HG03521 (cell line): ENCODE measurements around the gene ADGRB3.

Experiments used
- ATAC-seq: cut with Tn5 transposase; IDR thresholded peaks from one replicate; pipeline ENCODE4 v1.9.1; 2021; ENCODE audit warnings: mild to moderate bottlenecking, moderate library complexity; ENCODE audit not compliant: unreplicated experiment

The ADGRB3 gene

DNA sequence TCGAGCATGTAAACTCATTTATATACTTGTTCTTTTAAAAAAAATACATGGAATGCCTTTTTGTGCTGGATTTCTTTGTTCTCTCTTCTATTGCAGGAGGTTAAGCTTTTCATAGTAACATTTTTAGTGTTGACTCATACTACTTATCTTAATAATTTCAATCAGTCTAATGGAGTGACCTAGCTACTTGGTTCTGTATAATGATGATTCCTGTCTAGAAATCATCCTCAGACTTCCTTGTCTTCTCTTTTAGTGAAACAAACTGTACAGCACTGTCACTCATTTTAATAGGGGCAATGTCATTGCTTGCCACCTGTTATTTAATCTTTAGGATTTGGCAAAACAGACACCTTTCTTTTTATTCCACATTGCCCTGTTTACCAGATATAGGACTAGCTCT is 62.3 kb downstream of the ADGRB3 start:
- ATAC-seq = no peak

DNA sequence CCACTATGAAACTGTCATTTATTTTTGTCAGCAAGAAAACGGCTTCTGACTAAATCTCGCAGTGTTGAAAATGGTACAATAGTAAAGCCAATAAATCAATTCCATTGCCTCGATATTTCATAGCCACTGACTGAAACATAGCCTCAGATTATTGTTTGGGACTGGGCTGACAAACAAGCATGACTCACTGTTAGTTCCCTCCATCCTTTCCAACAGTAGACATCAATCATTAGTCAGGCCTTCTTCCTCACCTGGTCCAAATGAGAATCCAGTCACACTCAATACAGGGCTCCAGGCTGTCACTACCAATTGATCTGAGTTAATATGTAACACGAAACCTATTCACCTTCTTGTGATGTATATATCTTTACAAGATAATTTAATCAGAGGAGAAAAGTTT is 66.1 kb downstream of the ADGRB3 start:
- ATAC-seq = no peak

DNA sequence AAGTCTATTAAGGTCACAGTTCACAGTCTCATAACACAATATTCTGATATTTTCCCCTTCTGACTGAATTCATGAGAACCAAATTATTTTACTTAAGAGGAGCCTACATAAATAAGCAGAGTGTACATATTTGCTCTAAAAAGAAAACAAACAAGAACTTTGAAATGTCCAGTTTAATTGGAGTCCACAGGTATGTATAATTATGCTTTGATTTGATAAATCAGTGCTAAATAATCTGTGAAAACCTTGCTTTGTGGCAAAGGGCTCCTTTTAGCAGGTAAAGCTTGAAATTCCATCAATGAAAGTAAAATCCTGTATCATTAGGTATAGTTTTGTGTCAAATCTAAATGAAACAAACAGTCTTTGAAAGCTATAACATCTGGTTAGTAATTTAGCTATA is 69.4 kb downstream of the ADGRB3 start:
- ATAC-seq = no peak

DNA sequence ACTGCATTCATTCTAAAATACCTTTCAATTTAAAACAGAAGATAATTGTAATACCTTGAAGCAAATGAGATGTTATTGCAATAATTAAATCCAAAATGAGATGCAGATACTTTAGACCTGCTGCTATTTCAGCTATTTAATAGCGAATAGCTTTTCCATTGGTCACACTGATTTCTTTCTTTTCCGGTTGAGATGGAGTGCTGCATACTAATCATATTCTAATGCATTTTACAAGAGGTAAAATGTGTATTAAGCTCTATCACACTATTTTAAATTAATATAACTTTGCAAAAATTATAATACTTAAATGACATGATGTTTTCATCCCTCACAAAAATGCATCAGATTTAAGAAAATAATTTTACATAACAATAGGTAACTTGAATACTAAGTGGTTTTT is 74.0 kb downstream of the ADGRB3 start:
- no peak for ATAC-seq

DNA sequence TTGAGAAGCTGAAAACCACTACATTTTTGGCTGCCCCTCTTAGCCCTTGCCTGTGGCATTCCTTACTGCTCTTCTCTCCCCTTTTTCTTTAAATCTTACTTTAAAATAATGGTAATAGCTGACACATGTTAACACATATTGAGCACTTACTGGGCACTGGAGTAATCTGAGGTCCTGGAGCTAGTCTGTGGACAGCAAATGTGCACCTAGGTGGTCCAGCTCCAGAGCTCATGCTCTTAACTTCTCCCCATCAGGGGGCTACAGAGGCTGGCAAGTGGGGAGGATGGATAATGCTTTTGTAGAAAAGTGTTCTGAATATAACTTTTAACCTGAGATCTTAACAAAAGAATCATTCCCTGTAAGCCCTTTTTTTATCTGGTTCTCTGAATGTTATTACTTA is 74.8 kb downstream of the ADGRB3 start:
- no peak for ATAC-seq

DNA sequence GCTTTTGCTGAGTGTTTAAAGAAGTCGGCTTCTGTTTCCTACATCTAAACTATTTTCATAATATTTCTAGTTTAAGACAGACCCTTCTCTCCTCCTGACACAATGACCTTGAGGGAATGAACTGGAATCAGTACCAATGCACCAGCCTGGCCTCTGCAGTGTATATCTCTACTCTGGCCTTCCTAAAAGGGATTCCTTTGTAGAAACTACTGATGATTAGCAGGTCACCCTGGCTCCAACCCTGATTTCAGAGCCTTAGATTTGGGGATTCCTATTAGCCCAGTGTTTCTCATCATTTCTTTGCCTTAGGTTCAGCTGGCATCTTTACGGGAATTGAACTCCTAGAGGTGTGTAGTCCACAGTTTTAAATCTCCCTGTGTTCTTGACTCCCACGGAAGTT is 75.4 kb downstream of the ADGRB3 start:
- ATAC-seq = no peak

DNA sequence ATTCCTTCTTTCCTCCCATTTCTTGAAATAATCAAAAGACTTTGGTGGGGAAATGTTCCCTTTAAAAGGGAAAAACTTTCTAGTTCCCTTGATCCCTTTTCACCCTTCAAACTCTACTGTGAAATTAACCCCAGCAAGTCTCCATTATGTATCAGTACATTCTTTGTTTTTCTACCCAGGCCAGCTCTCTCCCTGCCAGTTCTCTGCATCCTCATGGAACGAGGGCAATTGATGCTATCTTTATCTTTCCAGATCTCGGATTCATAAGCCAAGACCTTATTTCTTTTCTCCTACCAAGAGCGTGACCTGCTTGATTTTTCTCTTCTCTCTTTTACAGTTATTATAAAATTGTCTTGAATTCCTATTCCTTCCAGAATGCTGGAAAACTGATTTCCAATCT is 75.8 kb downstream of the ADGRB3 start:
- ATAC-seq = no peak

DNA sequence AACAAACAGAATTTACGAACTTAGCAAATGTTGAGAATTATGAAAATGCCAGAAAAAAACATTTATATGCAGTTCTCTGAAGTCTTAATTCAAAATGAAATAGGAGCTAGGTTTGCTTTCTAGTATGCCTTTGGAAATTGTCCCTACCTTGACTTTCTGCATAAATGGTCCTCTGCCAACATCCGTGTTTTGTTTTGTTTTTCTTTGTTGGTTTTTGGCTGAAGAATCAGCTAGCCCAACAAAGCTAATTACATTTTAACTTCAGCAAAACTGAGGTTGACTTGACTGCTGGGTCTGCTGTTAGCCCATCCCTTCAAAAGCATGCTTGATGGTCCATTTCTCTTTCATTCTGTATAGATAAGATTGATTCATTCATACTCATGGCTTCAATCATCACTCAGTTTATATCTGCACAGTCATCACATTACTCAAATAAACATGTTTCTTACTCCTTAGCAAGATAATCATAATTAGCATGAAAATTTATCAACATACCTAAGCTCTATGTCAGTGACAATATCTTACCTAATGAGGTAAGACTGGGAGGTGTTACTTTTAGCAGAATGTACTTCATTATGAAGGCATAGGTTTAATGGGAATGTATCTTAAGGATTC is 76.4 kb downstream of the ADGRB3 start:
- ATAC-seq = no peak

DNA sequence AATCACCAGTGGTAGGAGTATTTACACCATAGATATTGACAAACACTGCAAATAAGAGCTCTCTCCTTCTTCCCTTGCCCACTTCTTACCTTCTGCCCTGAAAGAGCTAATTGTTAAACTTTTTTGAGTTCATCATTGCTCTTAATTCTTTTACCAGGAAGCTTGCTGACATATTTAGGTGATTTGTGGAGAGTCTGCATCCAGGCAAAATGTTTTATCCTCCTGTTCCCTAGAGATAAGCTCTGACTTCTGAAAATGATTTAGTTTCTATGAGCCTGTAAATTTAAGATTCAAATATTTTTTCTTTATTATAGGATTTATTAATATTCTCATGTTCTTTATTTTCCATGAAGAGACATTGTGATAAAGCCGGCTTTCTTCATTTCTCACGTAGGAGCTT is 81.5 kb downstream of the ADGRB3 start:
- no peak for ATAC-seq

DNA sequence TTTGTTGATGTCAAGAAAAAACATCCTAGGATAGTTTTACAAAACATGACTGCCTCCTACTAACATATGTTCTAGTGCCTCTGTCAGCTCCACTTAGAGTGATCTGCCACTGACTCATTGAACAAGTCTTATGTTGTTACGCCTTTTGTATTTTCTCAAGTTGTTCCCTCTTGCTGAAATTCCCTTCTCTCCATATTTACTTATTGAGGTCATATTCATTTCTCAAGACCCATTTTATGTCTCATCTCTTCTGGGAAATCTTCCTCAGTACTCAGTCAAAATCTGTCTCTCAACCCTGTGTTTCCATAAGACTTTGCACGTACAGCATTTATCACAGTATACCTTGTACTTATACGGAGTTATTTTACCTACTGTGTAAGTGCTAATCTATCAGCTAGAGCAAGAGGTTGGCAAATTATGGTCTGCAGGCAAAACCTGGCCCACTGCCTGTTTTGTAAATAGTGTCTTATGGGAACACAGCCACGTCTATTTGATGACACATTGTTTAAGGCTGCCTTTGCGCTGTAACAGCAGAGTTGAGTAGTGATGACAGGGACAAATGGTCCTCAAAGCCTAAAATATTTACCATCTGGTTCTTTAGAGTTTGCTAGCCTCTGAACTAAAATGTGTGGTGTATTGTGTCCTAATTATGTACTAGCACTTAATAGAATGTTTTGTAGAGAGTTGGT is 83.4 kb downstream of the ADGRB3 start:
- ATAC-seq = no peak

DNA sequence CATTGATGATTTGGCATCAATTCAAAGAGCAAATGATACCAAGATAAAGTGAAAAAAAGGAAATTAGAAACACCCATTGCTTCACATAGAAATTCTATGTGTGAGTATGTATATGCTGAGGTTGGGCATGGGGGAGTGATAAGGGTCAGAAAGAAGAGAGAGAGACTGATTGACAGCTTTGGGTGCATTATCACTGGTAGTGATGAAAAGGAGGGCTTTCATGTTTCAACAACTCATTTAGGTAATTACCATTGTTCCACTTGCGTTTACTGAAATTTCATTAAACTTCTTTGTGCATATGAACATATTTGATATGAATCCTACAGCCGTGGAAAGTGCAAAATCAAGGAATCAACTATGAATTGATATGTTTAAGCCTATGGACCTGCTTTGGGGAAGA is 84.7 kb downstream of the ADGRB3 start:
- ATAC-seq = no peak

DNA sequence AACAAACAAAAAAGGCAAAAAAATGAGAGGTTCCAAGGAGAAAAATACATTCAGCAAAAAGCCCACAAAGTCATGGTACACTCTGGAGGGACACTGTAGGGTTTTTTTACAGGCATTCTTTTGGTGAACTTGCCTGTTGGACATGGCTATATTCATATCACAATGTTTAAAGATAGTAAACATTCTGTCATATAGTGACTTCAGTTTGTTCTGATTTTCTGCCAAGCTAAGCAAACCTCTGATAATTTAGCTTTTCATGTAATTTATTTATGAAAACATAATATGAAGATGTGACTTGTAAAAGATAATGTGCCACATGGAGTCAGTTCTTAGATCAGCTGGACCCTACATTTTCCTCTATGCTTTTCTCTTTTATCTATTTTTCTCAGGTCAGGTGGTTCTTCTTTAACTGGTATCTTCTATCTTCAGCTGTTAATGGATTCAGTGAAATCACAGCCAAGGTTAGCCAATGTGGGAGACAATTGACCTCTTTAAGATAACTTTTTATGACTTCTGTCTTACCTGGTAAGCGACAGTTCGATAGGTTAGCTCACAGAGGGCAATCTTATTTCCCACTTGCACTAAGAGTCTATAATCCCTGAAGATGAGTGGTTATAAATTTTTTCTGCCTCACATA is 87.9 kb downstream of the ADGRB3 start:
- ATAC-seq = no peak

DNA sequence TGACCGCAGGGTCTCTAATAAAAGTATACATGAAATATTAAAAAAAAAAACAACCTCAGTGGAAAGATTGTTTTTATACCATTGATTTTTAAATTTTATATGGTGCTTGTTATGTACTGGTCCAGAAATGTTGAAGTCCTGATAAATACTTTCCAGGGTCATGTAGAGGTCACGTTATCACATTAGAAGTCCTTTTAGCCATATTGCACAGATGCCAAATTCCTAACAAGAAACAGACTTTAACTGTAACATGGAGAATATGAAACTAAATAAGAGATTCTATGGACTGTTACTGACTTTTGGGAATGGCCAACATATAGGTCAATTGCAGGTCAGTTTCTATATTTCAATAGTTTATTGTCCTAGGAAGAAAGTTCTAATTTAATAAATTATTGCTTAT is 89.0 kb downstream of the ADGRB3 start:
- no peak for ATAC-seq

DNA sequence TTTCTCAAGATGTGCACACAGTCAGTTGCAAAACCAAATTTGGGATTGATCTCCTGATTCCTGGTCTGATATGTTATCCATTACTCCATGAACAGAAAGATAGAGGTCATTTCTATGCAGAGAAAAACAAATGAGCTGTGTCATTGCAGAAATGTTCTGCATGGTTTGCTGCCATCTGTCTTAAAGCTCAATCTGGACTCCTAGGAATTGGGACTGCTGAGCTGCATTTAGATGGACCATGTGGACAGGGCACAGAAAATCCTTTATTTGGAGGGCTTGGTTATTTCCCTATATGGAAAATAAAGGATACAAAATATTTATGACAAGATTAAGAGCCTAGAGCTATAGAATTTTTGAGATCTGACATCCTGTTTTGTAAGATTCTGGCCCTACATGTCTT is 91.3 kb downstream of the ADGRB3 start:
- no peak for ATAC-seq

DNA sequence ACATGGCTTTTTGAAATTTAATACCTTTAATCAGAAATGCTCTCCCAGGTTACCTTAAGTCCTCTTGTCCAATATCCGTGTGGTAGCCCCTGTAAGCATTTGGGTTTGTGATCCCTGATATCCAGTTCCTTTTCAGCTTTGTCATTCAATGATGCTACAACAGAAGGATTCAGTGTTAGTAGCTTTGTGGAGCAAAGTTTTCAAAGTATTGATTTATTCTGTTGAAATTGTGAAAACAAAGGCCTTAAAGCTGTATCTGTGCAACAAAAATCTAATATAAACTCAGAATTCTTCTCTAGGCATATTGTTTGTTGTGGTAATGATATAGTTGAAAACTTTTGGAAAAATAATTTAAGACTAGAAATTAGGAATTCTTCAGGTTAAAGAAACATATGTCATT is 91.9 kb downstream of the ADGRB3 start:
- ATAC-seq = no peak

DNA sequence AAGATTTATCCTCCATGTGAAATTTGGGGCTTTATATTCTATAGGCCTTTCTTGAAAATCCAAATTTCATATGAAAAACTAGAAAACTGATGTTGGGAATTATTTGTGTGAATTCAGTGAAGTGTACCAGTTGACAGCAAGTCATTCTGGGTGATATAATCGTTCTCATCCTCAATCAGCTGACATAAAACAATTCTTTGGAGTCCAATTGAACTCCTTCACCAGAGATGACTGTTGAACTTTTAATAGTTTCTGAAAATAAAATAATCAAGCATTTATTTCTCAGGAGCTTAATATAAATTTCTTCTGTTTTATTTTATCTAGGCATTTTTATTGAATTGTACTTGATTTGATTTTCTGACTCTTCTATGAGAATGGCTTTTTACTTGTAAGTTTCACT is 92.6 kb downstream of the ADGRB3 start:
- no peak for ATAC-seq

DNA sequence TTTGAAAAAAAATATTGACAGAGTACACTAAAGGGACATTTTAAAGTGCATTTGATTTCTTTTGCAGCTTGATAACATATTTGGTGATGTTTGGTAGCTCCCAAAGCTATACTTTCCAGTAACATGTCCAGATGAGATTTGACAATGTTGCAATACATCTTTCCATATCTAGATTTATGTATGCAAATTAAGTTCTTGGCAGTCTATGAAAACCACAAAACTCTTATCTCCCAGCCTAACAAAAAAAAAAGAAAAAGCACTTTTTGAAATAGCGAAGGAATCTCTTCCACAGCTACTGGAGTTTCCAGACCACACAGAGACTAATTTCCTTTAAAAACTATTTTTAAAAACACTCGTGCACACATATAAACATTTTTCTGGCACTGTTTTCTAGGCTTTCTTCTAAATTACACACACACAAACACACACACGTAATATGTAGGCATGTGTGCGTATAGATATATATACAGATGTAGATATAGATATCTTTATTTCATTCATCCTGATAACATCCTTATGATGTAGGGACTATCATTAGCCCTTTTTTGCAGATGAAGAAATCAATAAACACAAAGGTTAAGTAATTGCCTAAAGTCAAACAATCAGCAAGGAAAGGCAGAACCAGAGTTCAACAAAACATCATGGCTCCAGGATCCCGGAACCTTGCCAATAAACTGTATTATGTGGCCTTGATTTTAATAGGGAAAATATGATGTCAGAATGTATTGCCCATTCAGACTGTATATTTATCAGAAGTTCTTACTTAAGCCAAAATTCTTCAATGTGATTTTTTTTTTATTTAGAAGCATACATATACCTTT is 93.3 kb downstream of the ADGRB3 start:
- no peak for ATAC-seq

DNA sequence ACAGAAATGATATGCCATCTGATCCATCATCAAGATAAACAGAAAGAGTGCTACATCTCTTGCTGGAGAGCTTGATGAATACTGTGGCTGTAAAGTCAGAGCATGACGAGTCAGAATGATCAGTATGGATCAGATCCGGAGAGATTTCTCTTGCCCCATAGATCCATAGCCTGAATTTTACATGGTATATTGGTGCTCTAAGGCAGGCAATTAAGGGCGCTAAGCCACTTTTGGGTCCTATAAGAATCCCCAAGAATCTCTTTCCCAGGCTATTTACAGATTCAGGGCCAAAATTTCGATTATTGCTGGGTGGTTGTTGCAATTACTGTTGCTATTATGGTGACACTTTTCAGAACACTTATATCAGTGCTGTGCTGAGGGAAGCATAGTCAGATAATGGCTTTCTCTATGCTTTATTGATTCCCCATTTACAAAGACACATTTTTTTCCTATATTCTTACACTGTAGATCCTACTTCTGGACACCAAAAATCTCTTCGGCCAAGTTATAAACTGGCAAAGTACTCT is 94.4 kb downstream of the ADGRB3 start:
- ATAC-seq = no peak

DNA sequence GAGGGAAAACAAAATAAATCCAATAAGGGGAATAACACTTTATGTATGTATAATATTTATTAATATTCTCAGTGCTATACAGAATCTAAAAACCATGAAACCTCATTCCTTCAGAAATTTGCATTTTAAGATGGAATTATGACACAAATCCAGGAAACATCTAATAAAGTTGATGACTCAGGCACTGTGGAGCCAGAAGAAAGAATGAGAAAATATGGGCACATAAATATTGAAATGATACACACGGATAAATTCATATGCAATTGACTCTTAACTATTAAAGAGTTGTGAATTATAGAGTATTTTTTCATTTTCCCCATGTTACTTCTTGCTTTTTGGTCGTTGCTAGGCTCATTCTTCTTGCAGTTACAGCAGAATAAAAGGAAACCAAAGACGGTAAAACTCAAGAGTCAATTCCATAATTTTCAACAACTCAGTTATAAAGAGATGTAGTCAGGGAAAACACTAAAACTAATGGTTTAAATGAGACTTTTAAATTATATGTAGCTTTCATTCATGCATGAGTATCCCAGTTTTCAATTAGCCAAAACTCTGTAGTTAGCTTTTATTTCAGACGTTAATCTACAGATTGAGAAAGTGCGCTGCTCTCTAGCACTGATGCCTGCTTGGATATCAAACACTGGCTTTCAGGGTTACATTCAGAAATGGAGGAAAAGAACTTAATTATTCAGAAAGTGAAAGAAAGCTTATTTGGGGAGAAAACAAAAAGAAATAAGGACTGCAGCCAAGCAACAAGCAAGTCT is 95.4 kb downstream of the ADGRB3 start:
- ATAC-seq = no peak

DNA sequence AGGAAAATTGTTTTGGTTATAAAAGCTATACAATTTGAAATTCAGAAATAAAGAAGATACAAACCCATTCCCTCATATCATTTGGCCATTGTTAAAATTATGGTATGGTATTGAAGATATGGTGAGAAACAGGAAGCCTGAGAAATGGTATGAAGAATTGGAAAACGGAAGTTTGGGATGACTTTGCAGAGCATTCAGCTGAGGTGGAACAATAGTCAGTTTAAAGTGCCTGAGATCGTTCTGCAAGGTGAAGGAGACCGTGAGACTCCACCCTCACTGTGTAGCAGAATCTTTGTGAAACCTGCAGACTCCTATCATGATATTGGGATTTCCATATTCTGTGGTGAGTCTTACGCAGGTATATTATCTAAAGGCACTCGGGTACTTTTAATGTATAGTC is 97.3 kb downstream of the ADGRB3 start:
- no peak for ATAC-seq

DNA sequence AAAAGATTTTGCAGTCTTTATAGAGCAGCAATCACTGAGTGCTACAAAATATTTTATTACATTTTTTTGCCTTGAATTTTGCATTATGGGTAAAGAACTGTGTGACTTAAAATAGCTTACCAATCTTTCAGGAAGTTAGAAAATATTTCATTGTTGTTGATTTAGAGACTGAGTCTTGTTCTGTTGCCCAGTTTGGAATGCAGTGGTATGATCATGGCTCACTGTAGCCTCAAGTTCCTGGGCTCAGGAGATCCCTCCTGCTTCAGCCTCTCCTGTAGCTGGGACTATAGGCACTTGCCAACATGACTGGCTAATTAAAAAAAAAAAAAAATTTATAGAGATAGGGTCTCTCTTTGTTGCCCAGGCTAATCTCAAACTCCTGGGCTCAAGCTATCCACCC is 100.8 kb downstream of the ADGRB3 start:
- ATAC-seq = no peak
